Muscle layer of duodenum (tissue), 2 donors: ENCODE measurements around the gene MRPL28.
"Not testable (repeated sequence)": the region's sequence is repeated elsewhere in the genome, so short reads cannot be mapped to it uniquely, and the experiment has no call there.

Experiments used
- H3K27ac ChIP-seq: one replicate; pipeline ENCODE4 v1.7.0; 2013; ENCODE audit warnings: mild to moderate bottlenecking, low read length
- H3K27me3 ChIP-seq: one replicate; pipeline ENCODE4 v1.7.0; 2013; ENCODE audit warnings: low read depth, mild to moderate bottlenecking, control low read depth, low read length
- H3K36me3 ChIP-seq, 2 donors: one replicate each; pipeline ENCODE4 v1.7.0; 2013; ENCODE audit warnings: low read length in 2 of 2, control low read depth in 1 of 2, mild to moderate bottlenecking in 1 of 2; ENCODE audit not compliant: insufficient read depth in 2 of 2, control insufficient read depth in 1 of 2
- H3K4me1 ChIP-seq, 2 donors: one replicate each; pipeline ENCODE4 v1.7.0; 2013; ENCODE audit warnings: low read length in 2 of 2, mild to moderate bottlenecking in 2 of 2, control low read depth in 1 of 2, moderate library complexity in 1 of 2; ENCODE audit not compliant: insufficient read depth in 2 of 2, control insufficient read depth in 1 of 2
- H3K4me3 ChIP-seq, 2 donors: one replicate each; pipeline ENCODE4 v1.7.0; 2013; ENCODE audit warnings: low read length in 2 of 2, low read depth in 1 of 2, mild to moderate bottlenecking in 1 of 2
- H3K9me3 ChIP-seq, 2 donors: one replicate each; pipeline ENCODE4 v1.7.0; 2013; ENCODE audit warnings: low read length in 2 of 2, control low read depth in 1 of 2, mild to moderate bottlenecking in 1 of 2; ENCODE audit not compliant: control insufficient read depth in 1 of 2
- donor health status: healthy.

MRPL28 gene

DNA sequence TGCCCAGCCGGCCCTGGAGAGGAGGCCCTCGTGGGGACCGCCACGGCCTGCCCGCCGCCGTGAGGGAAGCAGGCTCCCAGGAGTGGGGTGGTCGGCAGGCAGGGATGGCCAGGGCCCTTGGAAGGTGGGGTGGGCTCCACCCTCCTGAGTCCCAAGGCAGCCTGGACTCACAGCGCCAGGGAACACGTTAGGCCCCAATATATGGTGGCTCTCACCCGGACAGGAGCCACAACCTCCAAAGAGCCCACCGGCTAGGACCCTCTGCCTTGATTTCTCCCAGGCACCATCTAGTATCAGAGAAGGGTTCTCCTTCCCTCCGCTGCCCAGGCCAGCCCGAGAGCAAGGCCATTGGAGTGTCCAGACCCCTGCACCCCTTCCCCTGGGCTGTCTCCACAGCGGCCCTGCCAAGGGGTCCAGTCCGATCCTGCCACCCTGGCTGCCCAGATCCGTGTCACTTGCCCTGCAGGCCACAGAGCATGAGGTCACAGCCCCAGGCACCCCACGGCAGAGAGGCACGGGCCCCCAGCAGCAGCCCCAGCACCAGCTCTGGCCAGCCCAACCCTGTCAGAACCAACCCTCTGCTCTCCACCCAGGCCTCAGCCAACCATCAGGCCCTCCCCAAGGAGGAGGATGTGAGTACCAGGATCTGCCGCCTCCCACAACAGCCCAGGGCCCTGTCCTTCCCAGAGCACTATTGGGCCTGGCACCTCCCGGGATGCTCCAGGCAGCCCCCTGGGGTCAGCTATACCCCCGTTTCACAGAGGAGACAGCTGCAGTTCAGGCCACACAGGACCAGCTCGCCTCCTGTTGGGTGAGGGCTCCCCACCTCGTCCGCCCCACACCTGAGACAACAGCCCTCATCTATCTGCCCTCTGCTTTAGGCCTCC lies 16.7 kb downstream of the MRPL28 start:
- Histone ChIP-seq H3K4me1 (peaks cover 0 to 5% of the 10 kb centered on the region in 2 donors), H3K4me3 (peak overlapping the region; percentile 21 to 56), H3K36me3 (no peaks in the 10 kb centered on the region), H3K9me3 (no peaks in the 10 kb centered on the region), H3K27ac (no peak overlapping the region), H3K27me3 (no peaks in the 10 kb centered on the region)

DNA sequence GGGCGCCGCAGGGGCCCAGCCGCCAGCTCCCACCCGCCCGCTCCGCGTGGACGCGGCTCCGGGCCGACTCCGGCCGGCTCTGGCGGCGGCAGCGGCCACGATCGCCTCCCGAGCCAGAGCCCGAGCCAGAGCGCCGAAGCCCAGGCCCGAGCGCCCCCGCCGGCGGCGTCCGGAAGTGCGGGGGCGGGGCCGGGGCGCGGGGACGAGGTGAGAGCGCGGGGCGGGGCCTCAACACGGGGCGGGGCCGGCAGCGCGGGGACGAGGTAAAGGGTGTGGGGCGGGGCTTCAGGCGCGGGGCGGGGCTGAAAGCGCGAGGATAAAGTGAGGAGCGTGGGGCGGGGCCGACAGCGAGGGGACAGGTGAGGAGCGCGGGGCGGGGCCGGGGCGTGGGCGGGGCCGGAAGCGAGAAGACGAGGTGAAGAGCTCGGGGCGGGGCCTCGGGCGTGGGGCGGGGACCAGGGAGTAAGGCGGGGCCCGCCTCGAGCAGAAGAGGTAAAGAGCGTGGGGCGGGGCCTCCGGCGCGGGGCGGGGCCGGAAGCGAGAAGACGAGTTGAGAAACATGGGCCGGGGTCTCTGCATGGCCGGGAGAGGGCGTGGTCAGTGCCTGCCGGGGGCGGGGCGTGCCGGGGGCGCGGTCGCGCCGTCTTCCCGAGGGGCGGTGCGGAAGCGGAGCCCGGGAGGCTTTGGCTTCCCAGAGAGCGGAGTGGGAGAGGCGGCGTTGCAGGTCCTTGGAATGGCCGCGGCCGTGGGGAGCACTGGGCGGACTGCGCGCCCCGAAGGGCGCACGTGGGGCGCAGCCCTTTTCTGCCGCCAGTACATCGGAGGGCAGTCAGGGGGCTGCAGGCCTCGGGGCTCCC lies 17.6 kb downstream of the MRPL28 start, which contains the start of gene AXIN1:
Gene AXIN1, minus strand, starts transcription at position 177 of the 857 bp plus-strand sequence. CDS start 5,698 bp downstream, outside the sequence.
- H3K4me3 ChIP-seq, result peak within 1 kb of the TSS; percentile 39 to 68
- no peak within 1 kb of the TSS for H3K27ac ChIP-seq
- H3K4me1 ChIP-seq, result peaks cover 0 to 5% of the 10 kb centered on the region in 2 donors

DNA sequence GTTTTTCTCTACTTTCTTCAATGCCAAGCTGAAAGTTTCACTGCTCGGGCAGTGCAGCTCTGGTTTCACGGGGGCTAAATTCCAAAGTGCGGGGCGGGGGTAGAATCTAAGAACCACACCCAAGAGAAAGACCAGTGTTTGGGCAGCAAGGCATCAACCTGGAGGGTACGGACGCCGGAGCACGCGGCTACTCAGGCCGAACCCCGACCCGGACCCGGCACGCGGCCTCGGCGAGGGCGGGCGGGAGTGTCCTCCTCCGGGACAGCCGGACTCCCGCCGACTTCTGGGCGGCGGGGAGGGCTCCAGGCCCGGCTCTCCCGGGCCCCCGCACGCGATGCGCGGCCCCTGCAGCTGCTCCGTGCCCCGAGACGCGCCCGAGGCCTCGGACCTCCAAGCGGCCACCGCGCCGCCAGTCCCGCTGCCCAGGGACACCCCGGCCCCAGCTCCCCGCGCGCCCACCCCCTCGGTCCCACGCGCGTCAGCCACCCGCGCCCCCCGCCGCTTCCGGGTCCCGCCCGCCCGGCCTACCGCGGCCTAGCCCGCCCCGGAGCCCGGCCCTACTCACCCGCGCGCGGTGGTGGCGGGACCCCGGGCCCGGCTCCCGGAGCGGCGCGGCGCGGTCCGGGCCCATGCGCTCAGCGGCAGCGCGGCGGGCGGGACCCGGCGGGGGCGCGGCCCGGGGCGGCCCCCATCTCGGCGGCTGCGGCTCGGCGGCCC lies 18.4 kb downstream of the MRPL28 start:
- Histone ChIP-seq H3K27me3 (no peaks in the 10 kb centered on the region), H3K36me3 (peaks cover 0 to 4% of the 10 kb centered on the region in 2 donors), H3K4me3 (peak overlapping the region; percentile 39 to 68), H3K4me1 (peaks cover 0 to 5% of the 10 kb centered on the region in 2 donors), H3K27ac (no peak overlapping the region), H3K9me3 (no peaks in the 10 kb centered on the region)

More for the DNA sequence above, 17.6 kb downstream of the MRPL28 start, which contains the start of gene AXIN1:
- H3K36me3 ChIP-seq, result peaks cover 0 to under 1% of the 10 kb centered on the region in 2 donors
- H3K9me3 ChIP-seq, result no peaks in the 10 kb centered on the region
- H3K27me3 ChIP-seq, result no peaks in the 10 kb centered on the region

DNA sequence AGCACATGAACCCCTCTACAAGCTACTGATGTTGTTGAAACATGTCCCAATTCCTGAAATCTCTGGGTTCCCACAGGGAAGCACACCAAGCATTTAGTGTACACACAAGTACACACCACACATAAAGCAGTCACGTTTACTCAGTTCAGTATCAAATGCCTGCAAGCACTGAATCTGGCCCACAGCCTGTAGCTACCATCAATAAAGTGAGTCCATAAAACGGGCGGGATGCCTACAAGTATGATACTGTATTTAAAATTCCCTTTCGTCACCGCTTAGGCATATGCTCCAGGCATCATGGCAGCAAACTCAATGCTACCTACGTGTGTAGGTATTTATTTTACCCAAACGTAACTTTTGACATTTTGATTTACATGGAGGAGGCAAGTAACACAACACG lies 20.1 kb downstream of the MRPL28 start:
- H3K4me1 ChIP-seq, result peaks cover 0 to 5% of the 10 kb centered on the region in 2 donors
- H3K9me3 ChIP-seq, result no peaks in the 10 kb centered on the region
- no peaks in the 10 kb centered on the region for H3K27me3 ChIP-seq
- no peak overlapping the region for H3K27ac ChIP-seq
- no peak overlapping the region for H3K4me3 ChIP-seq
- H3K36me3 ChIP-seq, result peaks cover 11 to 14% of the 10 kb centered on the region in 2 donors

DNA sequence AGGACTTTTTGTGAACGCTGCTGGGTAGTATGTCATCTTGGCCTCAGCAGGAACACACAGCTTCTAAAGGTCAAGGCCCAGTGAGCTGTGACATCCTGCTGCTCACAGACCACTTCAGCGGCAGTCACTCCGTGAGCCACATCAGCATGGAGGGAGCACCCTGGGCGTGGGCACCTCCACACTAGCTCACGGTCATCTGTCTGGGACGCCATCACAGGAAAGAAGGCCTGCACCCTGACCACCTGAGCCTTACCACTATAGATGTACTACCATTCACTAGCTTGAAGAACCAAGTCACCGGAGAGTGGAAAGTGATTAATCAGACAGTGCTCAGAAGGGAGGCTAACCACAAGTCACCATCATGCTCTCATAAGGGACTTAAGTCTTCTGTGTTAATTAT lies 21.1 kb downstream of the MRPL28 start:
- Histone ChIP-seq H3K4me3 (no peak overlapping the region), H3K9me3 (no peaks in the 10 kb centered on the region), H3K36me3 (peaks cover 15 to 21% of the 10 kb centered on the region in 2 donors), H3K4me1 (peaks cover 0 to 5% of the 10 kb centered on the region in 2 donors), H3K27me3 (no peaks in the 10 kb centered on the region), H3K27ac (no peak overlapping the region)

DNA sequence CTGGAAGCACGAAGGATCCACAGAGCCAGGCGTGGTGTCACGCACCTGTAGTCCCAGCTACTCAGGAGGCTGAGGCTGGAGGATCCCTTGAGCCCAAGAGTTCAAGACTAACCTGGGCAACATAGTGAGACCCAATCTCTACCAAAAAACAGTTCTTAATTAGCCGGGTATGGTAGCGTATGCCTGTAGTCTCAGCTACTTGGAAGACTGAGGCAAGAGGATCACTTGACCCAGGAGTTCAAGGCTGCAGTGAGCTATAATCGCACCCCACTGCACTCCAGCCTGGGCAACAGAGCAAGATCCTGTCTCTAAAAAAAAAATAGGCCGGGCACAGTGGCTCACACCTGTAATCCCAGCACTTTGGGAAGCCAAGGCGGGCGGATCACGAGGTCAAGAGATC lies 21.8 kb downstream of the MRPL28 start:
- not testable (repeated sequence) for H3K27me3 ChIP-seq, H3K4me1 ChIP-seq, H3K9me3 ChIP-seq, H3K27ac ChIP-seq, H3K4me3 ChIP-seq
- peaks cover 15 to 21% of the 10 kb centered on the region in 2 donors for H3K36me3 ChIP-seq

DNA sequence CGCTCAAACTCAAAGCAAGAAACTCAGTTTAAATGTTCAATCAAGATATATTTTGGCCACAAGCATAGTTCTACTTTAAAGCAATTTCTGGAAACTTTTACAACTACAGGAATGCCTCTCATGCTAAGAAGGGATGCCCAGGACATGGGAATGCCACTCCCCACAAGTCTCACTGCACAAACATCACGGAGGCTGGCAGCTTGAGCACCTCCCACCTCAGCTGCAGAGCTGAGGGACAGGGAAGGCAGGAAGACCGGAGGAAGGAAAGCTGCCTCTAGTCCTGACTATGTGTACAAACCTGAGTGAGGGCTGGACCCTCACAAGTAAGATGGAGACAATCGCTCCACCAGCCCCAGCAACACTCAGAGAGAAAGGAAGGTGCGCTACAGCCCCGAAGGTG lies 23.1 kb downstream of the MRPL28 start:
- no peaks in the 10 kb centered on the region for H3K27me3 ChIP-seq
- no peaks in the 10 kb centered on the region for H3K4me1 ChIP-seq
- no peaks in the 10 kb centered on the region for H3K9me3 ChIP-seq
- H3K4me3 ChIP-seq, result no peak overlapping the region
- H3K27ac ChIP-seq, result no peak overlapping the region
- H3K36me3 ChIP-seq, result peaks cover 15 to 21% of the 10 kb centered on the region in 2 donors

DNA sequence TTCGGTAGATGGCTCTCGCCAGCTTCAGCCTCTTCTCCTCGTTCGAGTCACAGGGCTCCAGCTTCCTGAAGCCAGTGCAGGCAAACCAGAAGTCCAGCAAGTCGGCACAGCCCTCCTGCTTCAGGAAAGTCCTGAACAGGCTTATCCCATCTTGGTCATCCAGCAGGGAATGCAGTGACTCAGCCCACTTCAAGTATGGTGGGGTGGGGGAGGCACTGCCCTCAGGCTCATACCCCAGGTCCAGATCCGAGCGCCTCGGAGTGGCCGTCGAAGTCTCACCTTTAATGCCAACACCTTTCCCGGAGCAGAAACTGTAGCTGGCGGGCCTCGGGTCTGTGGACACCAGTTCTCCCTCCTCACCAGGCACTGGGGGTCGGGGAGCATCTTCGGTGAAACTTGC lies 23.8 kb downstream of the MRPL28 start:
- H3K27ac ChIP-seq, result no peak overlapping the region
- H3K36me3 ChIP-seq, result peaks cover 15 to 21% of the 10 kb centered on the region in 2 donors
- no peak overlapping the region for H3K4me3 ChIP-seq

DNA sequence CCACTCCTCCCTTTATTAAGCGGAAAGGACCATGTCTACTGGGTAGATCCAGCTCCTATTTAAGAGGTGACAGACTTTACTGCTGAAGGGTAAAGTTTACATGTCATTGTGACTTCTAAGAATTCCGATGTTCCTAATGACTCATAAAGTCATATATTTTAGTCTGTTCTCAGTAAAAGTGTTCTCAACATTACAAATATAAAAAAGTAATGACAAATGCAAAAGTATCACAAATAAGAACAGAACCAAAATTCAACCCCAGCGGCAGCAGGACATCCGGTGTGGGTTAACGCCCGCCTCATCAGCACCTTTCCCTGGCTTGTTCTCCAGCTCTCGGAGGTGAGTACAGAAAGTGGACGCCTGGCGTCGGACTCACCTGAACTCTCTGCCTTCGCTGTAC lies 24.6 kb downstream of the MRPL28 start:
- H3K36me3 ChIP-seq, result peaks cover 15 to 21% of the 10 kb centered on the region in 2 donors
- H3K4me3 ChIP-seq, result no peak overlapping the region
- no peaks in the 10 kb centered on the region for H3K27me3 ChIP-seq
- H3K27ac ChIP-seq, result no peak overlapping the region
- H3K9me3 ChIP-seq, result no peaks in the 10 kb centered on the region
- no peaks in the 10 kb centered on the region for H3K4me1 ChIP-seq

More for the DNA sequence above, 23.8 kb downstream of the MRPL28 start:
- Histone ChIP-seq H3K4me1 (no peaks in the 10 kb centered on the region), H3K9me3 (no peaks in the 10 kb centered on the region), H3K27me3 (no peaks in the 10 kb centered on the region)

DNA sequence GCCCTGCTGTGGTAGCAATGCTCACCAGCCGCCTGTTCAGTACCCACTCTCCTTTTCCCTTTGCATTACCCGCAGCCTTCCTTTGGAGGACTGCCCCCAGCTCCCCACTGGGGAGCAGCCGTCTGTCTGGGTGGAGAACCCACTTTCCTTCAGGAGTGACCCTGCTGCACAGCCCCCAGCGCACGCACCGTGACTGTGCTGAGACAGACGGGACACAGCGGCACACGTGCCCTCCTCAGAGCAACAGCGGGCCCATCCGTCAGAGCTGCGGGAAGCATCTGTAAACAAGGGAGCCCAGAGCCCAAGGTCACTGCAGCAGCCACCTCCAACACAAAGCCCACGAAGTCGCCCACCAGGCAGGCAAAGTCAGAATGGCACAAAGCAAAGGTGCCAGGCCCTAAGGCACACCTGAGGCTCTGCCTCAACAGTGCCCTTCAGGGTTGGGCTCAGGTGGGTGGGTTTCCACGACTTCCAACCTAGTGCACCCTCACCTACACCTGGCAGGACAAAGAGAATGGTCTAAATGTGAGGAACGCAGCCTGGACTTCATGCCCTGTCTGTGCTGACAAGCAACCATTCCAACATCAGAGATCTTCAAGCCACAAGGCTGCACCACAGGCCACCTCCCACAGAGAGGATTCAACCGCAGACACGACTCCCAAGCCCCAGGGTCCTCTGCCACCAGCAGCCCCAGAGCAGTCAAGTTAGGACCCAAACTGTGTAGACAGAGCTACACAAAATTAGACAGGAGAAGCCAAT lies 27.7 kb downstream of the MRPL28 start:
- H3K4me1 ChIP-seq, result peaks cover 0 to 5% of the 10 kb centered on the region in 2 donors
- H3K9me3 ChIP-seq, result no peaks in the 10 kb centered on the region
- no peak overlapping the region for H3K27ac ChIP-seq
- H3K27me3 ChIP-seq, result no peaks in the 10 kb centered on the region
- H3K36me3 ChIP-seq, result peaks cover 15 to 18% of the 10 kb centered on the region in 2 donors
- H3K4me3 ChIP-seq, result no peak overlapping the region
